Activated CD4-positive, alpha-beta T cell treated with anti-CD3 and anti-CD28 coated beads, Interleukin-2, amount 10 ng/mL, durations not matched to agents 24 days and 14 days (primary cell): Measurements from ENCODE around the gene PIK3R2. TPM values are rescaled to one million over a fixed set of nuclear protein-coding genes. Genes with fewer than 3 reads are reported as not detected.

ENCODE experiments used
- DNase-seq: peaks from one replicate; pipeline ENCODE4 v3.0.0; 2022
- H3K27ac Mint-ChIP-seq: one replicate; pipeline ENCODE4 v1.8.0; 2022; ENCODE audit warnings: mild to moderate bottlenecking, mixed read lengths
- H3K27me3 Mint-ChIP-seq: one replicate; pipeline ENCODE4 v1.8.0; 2022; ENCODE audit warnings: mixed read lengths
- H3K36me3 Mint-ChIP-seq: one replicate; pipeline ENCODE4 v1.8.0; 2022; ENCODE audit warnings: low read depth, mild to moderate bottlenecking, mixed read lengths
- H3K4me1 Mint-ChIP-seq: one replicate; pipeline ENCODE4 v1.8.0; 2021; ENCODE audit warnings: mixed read lengths
- H3K4me3 Mint-ChIP-seq: one replicate; pipeline ENCODE4 v1.8.0; 2022; ENCODE audit warnings: mild to moderate bottlenecking, moderate library complexity, mixed read lengths
- H3K9me3 Mint-ChIP-seq: one replicate; pipeline ENCODE4 v1.8.0; 2021; ENCODE audit warnings: mixed read lengths
- intact Hi-C: fragments of 100-400 bp; cut with micrococcal nuclease; formaldehyde crosslinking; loops from one replicate; pipeline ENCODE4 v1.15.1; 2023
- total RNA-seq: library from RNA; stranded (reverse); gene quantifications from 2 replicates; pipeline ENCODE4 v1.2.3, GENCODE V29; 2022

Gene PIK3R2
- total RNA-seq, 1 donor from 2014 or later = 20.7 TPM

- peak overlapping the region; percentile 97 for H3K27ac Mint-ChIP-seq
- H3K9me3 Mint-ChIP-seq = no peaks in the 10 kb centered on the region
- no peaks in the 10 kb centered on the region for H3K27me3 Mint-ChIP-seq
- H3K4me3 Mint-ChIP-seq = peak overlapping the region; percentile 85
- intact Hi-C loops = loop anchor here (1.0 kb wide), 1 partner anchor 34 kb away; no protein-coding TSS in a partner anchor
- DNase-seq = peak; percentile 64
- H3K4me1 Mint-ChIP-seq = peaks cover 31% of the 10 kb centered on the region
- peaks cover 24% of the 10 kb centered on the region for H3K36me3 Mint-ChIP-seq
Measured at GRCh38 chr19:18118420-18119012, 34.4 kb upstream of the PIK3R2 start.

GRCh38 chr19:18119013-18119716 lies 33.8 kb upstream of the PIK3R2 start:
- Mint-ChIP-seq H3K27me3 (no peaks in the 10 kb centered on the region), H3K27ac (peak overlapping the region; percentile 97), H3K4me1 (peaks cover 30% of the 10 kb centered on the region), H3K4me3 (peak overlapping the region; percentile 85), H3K36me3 (peaks cover 29% of the 10 kb centered on the region), H3K9me3 (no peaks in the 10 kb centered on the region)
- intact Hi-C loops = loop anchor here (1.0 kb wide), 1 partner anchor 33 kb away; no protein-coding TSS in a partner anchor
- peak; percentile 89 for DNase-seq

- peak overlapping the region; percentile 85 for H3K4me3 Mint-ChIP-seq
- H3K36me3 Mint-ChIP-seq = peaks cover 34% of the 10 kb centered on the region
- no peaks in the 10 kb centered on the region for H3K9me3 Mint-ChIP-seq
- H3K4me1 Mint-ChIP-seq = peaks cover 30% of the 10 kb centered on the region
- H3K27ac Mint-ChIP-seq = peak overlapping the region; percentile 97
- peak; percentile 89 for DNase-seq
- intact Hi-C loops = loop anchor here (1.0 kb wide), 1 partner anchor 33 kb away; no protein-coding TSS in a partner anchor
- H3K27me3 Mint-ChIP-seq = no peaks in the 10 kb centered on the region
Measured at GRCh38 chr19:18119717-18120105, 33.3 kb upstream of the PIK3R2 start.

- intact Hi-C loops = no loop called here
- Mint-ChIP-seq H3K36me3 (peaks cover 34% of the 10 kb centered on the region), H3K9me3 (no peaks in the 10 kb centered on the region), H3K27ac (peak overlapping the region; percentile 97), H3K4me3 (peak overlapping the region; percentile 85), H3K27me3 (no peaks in the 10 kb centered on the region), H3K4me1 (peaks cover 30% of the 10 kb centered on the region)
- no peak for DNase-seq
Measured at GRCh38 chr19:18120127-18120526, 32.8 kb upstream of the PIK3R2 start.

GRCh38 chr19:18121166-18121565 lies 31.8 kb upstream of the PIK3R2 start:
- Mint-ChIP-seq H3K27ac (no peak overlapping the region), H3K4me1 (peaks cover 30% of the 10 kb centered on the region), H3K9me3 (no peaks in the 10 kb centered on the region), H3K36me3 (peaks cover 35% of the 10 kb centered on the region), H3K27me3 (no peaks in the 10 kb centered on the region), H3K4me3 (no peak overlapping the region)
- DNase-seq = no peak
- intact Hi-C loops = no loop called here

- intact Hi-C loops = no loop called here
- Mint-ChIP-seq H3K4me1 (peaks cover 25% of the 10 kb centered on the region), H3K27me3 (no peaks in the 10 kb centered on the region), H3K36me3 (peaks cover 35% of the 10 kb centered on the region), H3K9me3 (no peaks in the 10 kb centered on the region), H3K4me3 (no peak overlapping the region), H3K27ac (peak overlapping the region; percentile 34)
- DNase-seq = no peak
Measured at GRCh38 chr19:18122424-18122823, 30.5 kb upstream of the PIK3R2 start.

GRCh38 chr19:18122860-18123795 lies 29.8 kb upstream of the PIK3R2 start:
- DNase-seq = no peak
- Mint-ChIP-seq H3K4me1 (peaks cover 26% of the 10 kb centered on the region), H3K36me3 (peaks cover 35% of the 10 kb centered on the region), H3K4me3 (no peak overlapping the region), H3K27me3 (no peaks in the 10 kb centered on the region), H3K27ac (no peak overlapping the region), H3K9me3 (no peaks in the 10 kb centered on the region)
- intact Hi-C loops = no loop called here

GRCh38 chr19:18123819-18124218 lies 29.1 kb upstream of the PIK3R2 start:
- H3K36me3 Mint-ChIP-seq = peaks cover 38% of the 10 kb centered on the region
- no peak overlapping the region for H3K4me3 Mint-ChIP-seq
- DNase-seq = no peak
- H3K27ac Mint-ChIP-seq = no peak overlapping the region
- peaks cover 24% of the 10 kb centered on the region for H3K4me1 Mint-ChIP-seq
- no peaks in the 10 kb centered on the region for H3K9me3 Mint-ChIP-seq
- no peaks in the 10 kb centered on the region for H3K27me3 Mint-ChIP-seq
- intact Hi-C loops = no loop called here

GRCh38 chr19:18126097-18126496 lies 26.9 kb upstream of the PIK3R2 start:
- H3K4me1 Mint-ChIP-seq = peaks cover 7% of the 10 kb centered on the region
- DNase-seq = no peak
- peaks cover 43% of the 10 kb centered on the region for H3K36me3 Mint-ChIP-seq
- no peaks in the 10 kb centered on the region for H3K9me3 Mint-ChIP-seq
- peak overlapping the region; percentile 34 for H3K27ac Mint-ChIP-seq
- no peaks in the 10 kb centered on the region for H3K27me3 Mint-ChIP-seq
- H3K4me3 Mint-ChIP-seq = no peak overlapping the region
- intact Hi-C loops = no loop called here

- Mint-ChIP-seq H3K4me3 (no peak overlapping the region), H3K4me1 (peaks cover 7% of the 10 kb centered on the region), H3K9me3 (no peaks in the 10 kb centered on the region), H3K27ac (peak overlapping the region; percentile 48), H3K27me3 (no peaks in the 10 kb centered on the region), H3K36me3 (peaks cover 39% of the 10 kb centered on the region)
- intact Hi-C loops = no loop called here
- peak; percentile 67 for DNase-seq
Measured at GRCh38 chr19:18128044-18128443, 24.9 kb upstream of the PIK3R2 start.

- peaks cover 33% of the 10 kb centered on the region for H3K36me3 Mint-ChIP-seq
- peaks cover 7% of the 10 kb centered on the region for H3K4me1 Mint-ChIP-seq
- H3K9me3 Mint-ChIP-seq = no peaks in the 10 kb centered on the region
- no peak for DNase-seq
- no peak overlapping the region for H3K4me3 Mint-ChIP-seq
- intact Hi-C loops = no loop called here
- H3K27me3 Mint-ChIP-seq = no peaks in the 10 kb centered on the region
- no peak overlapping the region for H3K27ac Mint-ChIP-seq
Measured at GRCh38 chr19:18128805-18129204, 24.2 kb upstream of the PIK3R2 start.

- DNase-seq = no peak
- H3K9me3 Mint-ChIP-seq = no peaks in the 10 kb centered on the region
- no peaks in the 10 kb centered on the region for H3K27me3 Mint-ChIP-seq
- H3K4me1 Mint-ChIP-seq = peaks cover 7% of the 10 kb centered on the region
- H3K4me3 Mint-ChIP-seq = no peak overlapping the region
- H3K36me3 Mint-ChIP-seq = peaks cover 36% of the 10 kb centered on the region
- intact Hi-C loops = no loop called here
- no peak overlapping the region for H3K27ac Mint-ChIP-seq
Measured at GRCh38 chr19:18130523-18131242, 22.3 kb upstream of the PIK3R2 start.

GRCh38 chr19:18131841-18132596 lies 20.9 kb upstream of the PIK3R2 start:
- Mint-ChIP-seq H3K36me3 (peaks cover 40% of the 10 kb centered on the region), H3K9me3 (no peaks in the 10 kb centered on the region)
- intact Hi-C loops = no loop called here

More at GRCh38 chr19:18131841-18132596, 20.9 kb upstream of the PIK3R2 start:
- H3K27ac Mint-ChIP-seq = no peak overlapping the region
- H3K4me1 Mint-ChIP-seq = peaks cover 7% of the 10 kb centered on the region
- no peak overlapping the region for H3K4me3 Mint-ChIP-seq
- H3K27me3 Mint-ChIP-seq = no peaks in the 10 kb centered on the region
- no peak for DNase-seq
